ACC112 (cell line): ENCODE results near the gene DALRD3.

Experiments used
- H2AFZ ChIP-seq: fragments of 200-600 bp; sonication (generic); one replicate; pipeline ENCODE4 v1.6.0; 2017; ENCODE audit warnings: antibody characterized with exemption, low read length; ENCODE audit not compliant: unreplicated experiment
- H3K27ac ChIP-seq: fragments of 200-600 bp; sonication (generic); 2 replicates; pipeline ENCODE4 v1.5.1; 2014; ENCODE audit warnings: low read depth, mild to moderate bottlenecking, antibody characterized with exemption, low read length, moderate library complexity
- H3K27me3 ChIP-seq: fragments of 200-600 bp; sonication (generic); 2 replicates; pipeline ENCODE4 v1.6.1; 2014; ENCODE audit warnings: mild to moderate bottlenecking, antibody characterized with exemption, low read length, moderate library complexity, mixed read lengths; ENCODE audit not compliant: insufficient read depth
- H3K36me3 ChIP-seq: fragments of 200-600 bp; sonication (generic); 2 replicates; pipeline ENCODE4 v1.6.1; 2016; ENCODE audit warnings: mild to moderate bottlenecking, antibody characterized with exemption, low read length, moderate library complexity, mixed read lengths; ENCODE audit not compliant: insufficient read depth
- H3K4me1 ChIP-seq: fragments of 200-600 bp; sonication (generic); one replicate; pipeline ENCODE4 v1.6.1; 2016; ENCODE audit warnings: low read length, mixed read lengths; ENCODE audit not compliant: insufficient read depth, unreplicated experiment, control insufficient read depth
- H3K4me3 ChIP-seq: fragments of 200-600 bp; sonication (generic); 2 replicates; pipeline ENCODE4 v1.5.1; 2014; ENCODE audit warnings: mild to moderate bottlenecking, low read depth, low read length
- H3K79me2 ChIP-seq: fragments of 200-600 bp; sonication (generic); one replicate; pipeline ENCODE4 v1.6.0; 2016; ENCODE audit warnings: low read length; ENCODE audit not compliant: control insufficient read depth, unreplicated experiment, insufficient read depth

The DALRD3 gene

DNA sequence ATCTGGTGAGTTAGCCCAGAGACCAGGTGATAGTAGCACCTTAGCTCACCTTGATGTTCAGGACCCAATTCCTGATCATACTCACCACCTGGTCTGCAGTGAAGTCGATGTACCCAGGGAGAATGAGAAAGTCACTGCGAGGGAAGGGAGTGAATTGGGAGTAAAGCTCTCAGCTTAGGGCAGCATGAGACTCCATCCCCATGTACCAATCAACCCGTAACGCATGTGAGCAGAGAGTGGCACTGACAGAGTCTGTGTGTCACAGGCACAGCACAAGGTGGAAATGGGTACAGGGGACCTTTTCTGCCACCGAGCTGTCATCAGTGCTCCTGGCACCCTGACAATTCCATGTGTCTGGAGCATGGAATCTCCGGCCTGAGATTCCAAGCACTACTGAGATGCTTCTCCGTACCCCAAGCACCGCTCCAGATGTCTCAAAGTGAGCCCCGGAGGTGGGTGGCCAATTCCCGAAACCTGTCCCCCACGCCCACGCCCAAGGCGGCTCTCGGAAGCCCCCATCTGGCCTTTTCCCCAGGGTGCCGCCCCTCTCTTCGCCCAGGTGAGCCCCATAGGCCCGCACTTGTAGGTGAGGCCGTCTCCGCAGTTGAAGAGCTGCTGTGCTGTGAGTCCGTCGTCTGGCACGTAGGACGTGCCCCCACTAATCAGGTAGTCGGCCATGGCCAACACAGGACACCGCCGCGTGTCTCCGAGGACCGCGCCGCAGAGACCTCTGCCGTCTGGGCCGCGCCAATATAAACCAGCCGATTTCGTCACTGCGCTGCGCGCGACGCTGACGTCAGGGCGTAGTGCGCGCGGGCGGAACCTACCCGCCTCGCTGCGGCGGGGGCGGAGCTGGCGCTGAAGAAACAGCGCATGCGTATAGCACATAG, 10.5 kb upstream of the DALRD3 start, which contains the start of gene IMPDH2:
IMPDH2 (minus strand) TSS at position 726 of the 890 bp plus-strand sequence; CDS start at position 678, 48 bp downstream.
- Histone ChIP-seq H3K27me3 (no peaks in the 10 kb centered on the region), H3K36me3 (peaks cover 39% of the 10 kb centered on the region), H3K27ac (peak within 1 kb of the TSS; percentile 49), H3K79me2 (peaks cover 29% of the 10 kb centered on the region), H3K4me1 (peaks cover 53% of the 10 kb centered on the region), H2AFZ (peak within 1 kb of the TSS; percentile 16), H3K4me3 (peak within 1 kb of the TSS; percentile 92)

DNA sequence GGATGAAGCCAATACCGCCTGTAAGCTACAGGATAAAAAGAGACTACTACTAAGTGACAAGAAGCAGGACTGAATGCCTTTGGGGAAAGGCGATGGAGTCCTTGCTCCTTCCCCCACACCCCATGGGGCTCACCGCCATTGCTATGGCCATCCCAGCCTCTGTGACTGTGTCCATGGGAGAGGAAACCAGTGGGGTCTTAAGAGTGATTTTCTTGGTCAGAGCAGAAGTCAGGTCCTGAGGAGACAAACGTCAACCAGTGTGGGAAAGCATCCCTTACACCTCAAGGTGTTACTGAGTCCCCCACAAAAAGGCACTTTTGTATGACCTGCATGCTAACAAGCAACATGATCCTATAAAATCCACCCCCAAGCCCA, 9.9 kb upstream of the DALRD3 start:
- no peak overlapping the region for H3K27ac ChIP-seq
- H3K36me3 ChIP-seq, result peaks cover 41% of the 10 kb centered on the region
- peaks cover 54% of the 10 kb centered on the region for H3K4me1 ChIP-seq
- H2AFZ ChIP-seq, result no peak overlapping the region
- H3K27me3 ChIP-seq, result no peaks in the 10 kb centered on the region
- H3K79me2 ChIP-seq, result peaks cover 31% of the 10 kb centered on the region
- H3K4me3 ChIP-seq, result peak overlapping the region; percentile 92

DNA sequence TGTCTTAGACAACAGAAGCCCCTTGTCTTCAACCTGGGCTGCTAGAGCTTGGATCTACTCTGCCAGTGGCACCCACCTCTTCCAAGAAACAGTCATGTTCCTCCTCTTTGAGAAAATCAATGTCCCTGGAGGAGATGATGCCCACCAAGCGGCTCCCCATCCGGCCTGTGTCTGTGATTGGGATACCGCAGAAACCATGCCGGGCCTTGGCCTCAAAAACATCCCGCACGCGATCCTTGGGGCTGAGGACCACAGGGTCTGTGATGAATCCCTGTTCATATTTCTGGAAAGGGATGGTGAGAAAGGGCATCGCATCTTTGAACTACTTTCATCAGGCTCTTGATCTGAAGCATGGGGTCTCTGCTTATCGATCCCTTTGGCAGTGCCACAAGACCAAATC, 9.3 kb upstream of the DALRD3 start:
- H2AFZ ChIP-seq, result no peak overlapping the region
- peaks cover 52% of the 10 kb centered on the region for H3K4me1 ChIP-seq
- H3K27me3 ChIP-seq, result no peaks in the 10 kb centered on the region
- peaks cover 34% of the 10 kb centered on the region for H3K79me2 ChIP-seq
- no peak overlapping the region for H3K27ac ChIP-seq
- H3K36me3 ChIP-seq, result peaks cover 41% of the 10 kb centered on the region
- H3K4me3 ChIP-seq, result peak overlapping the region; percentile 92

GRCh38 chr3:49026536-49026935, 8.2 kb upstream of the DALRD3 start:
- Histone ChIP-seq H3K4me1 (peaks cover 47% of the 10 kb centered on the region), H2AFZ (no peak overlapping the region), H3K79me2 (peaks cover 39% of the 10 kb centered on the region), H3K27me3 (no peaks in the 10 kb centered on the region), H3K36me3 (peaks cover 38% of the 10 kb centered on the region), H3K27ac (no peak overlapping the region), H3K4me3 (no peak overlapping the region)

GRCh38 chr3:49025793-49026520, 7.6 kb upstream of the DALRD3 start:
- H3K4me3 ChIP-seq, result no peak overlapping the region
- peaks cover 47% of the 10 kb centered on the region for H3K4me1 ChIP-seq
- no peaks in the 10 kb centered on the region for H3K27me3 ChIP-seq
- H2AFZ ChIP-seq, result no peak overlapping the region
- H3K27ac ChIP-seq, result no peak overlapping the region
- peaks cover 38% of the 10 kb centered on the region for H3K36me3 ChIP-seq
- peaks cover 42% of the 10 kb centered on the region for H3K79me2 ChIP-seq

- H3K27ac ChIP-seq, result no peak overlapping the region
- no peak overlapping the region for H3K4me3 ChIP-seq
- peaks cover 38% of the 10 kb centered on the region for H3K36me3 ChIP-seq
- no peaks in the 10 kb centered on the region for H3K27me3 ChIP-seq
- H3K4me1 ChIP-seq, result peaks cover 48% of the 10 kb centered on the region
- peaks cover 50% of the 10 kb centered on the region for H3K79me2 ChIP-seq
- H2AFZ ChIP-seq, result no peak overlapping the region
These were observed 6.8 kb upstream of the DALRD3 start for GRCh38 chr3:49025005-49025792.

DNA sequence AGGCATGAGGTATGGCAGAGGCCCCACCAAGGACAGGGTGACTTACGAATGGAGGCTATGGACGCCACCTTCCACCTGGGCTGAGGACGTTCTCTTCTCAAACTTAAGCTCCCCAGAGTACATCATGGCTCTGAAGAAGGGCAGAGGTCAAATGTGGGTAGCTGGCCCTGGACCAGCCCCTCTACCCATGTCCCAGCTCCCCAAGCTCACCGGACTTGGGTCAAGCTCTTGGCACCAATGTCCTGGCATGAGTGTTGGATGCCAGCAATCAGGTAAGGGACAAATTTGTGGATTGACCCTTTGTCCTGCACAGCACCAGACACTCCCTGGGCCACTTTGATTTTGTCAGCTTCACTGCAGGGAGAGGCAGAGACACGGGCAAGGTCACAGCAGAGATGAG, 6.1 kb upstream of the DALRD3 start:
- H3K4me3 ChIP-seq, result no peak overlapping the region
- peaks cover 55% of the 10 kb centered on the region for H3K4me1 ChIP-seq
- H2AFZ ChIP-seq, result no peak overlapping the region
- H3K27me3 ChIP-seq, result no peaks in the 10 kb centered on the region
- no peak overlapping the region for H3K27ac ChIP-seq
- peaks cover 53% of the 10 kb centered on the region for H3K79me2 ChIP-seq
- H3K36me3 ChIP-seq, result peaks cover 38% of the 10 kb centered on the region

GRCh38 chr3:49023775-49024174, 5.4 kb upstream of the DALRD3 start:
- Histone ChIP-seq H3K27ac (no peak overlapping the region), H2AFZ (no peak overlapping the region), H3K27me3 (no peaks in the 10 kb centered on the region), H3K4me3 (no peak overlapping the region), H3K4me1 (peaks cover 55% of the 10 kb centered on the region), H3K79me2 (peaks cover 49% of the 10 kb centered on the region), H3K36me3 (peaks cover 38% of the 10 kb centered on the region)

- Histone ChIP-seq H3K4me3 (peak overlapping the region; percentile 91), H3K36me3 (peaks cover 36% of the 10 kb centered on the region), H2AFZ (no peak overlapping the region), H3K79me2 (peaks cover 38% of the 10 kb centered on the region), H3K27ac (peak overlapping the region; percentile 93), H3K27me3 (no peaks in the 10 kb centered on the region), H3K4me1 (peaks cover 46% of the 10 kb centered on the region)
These were observed 4.3 kb upstream of the DALRD3 start for GRCh38 chr3:49022688-49023171.
